Muscle of back (tissue), 11 donors: ENCODE data around the gene RTN4RL1. TPM values are rescaled to one million over a fixed set of nuclear protein-coding genes. Genes with fewer than 3 reads are reported as not detected.

Experiments used
- DNase-seq, 3 donors: peaks; one replicate each; pipeline versions ENCODE4 v3.0.0 to v3.0.0-alpha.2; 2013
- polyA plus RNA-seq, 10 donors: library from polyadenylated mRNA; unstranded; fragments of 120-200 nt; gene quantifications; one replicate each; pipeline ENCODE4 v1.2.1, GENCODE V29; 2013; ENCODE audit not compliant: insufficient read length in 10 of 10

Gene RTN4RL1
- polyA plus RNA-seq, 10 donors = 0.70 to 1.8 (median 1.1) TPM

DNA sequence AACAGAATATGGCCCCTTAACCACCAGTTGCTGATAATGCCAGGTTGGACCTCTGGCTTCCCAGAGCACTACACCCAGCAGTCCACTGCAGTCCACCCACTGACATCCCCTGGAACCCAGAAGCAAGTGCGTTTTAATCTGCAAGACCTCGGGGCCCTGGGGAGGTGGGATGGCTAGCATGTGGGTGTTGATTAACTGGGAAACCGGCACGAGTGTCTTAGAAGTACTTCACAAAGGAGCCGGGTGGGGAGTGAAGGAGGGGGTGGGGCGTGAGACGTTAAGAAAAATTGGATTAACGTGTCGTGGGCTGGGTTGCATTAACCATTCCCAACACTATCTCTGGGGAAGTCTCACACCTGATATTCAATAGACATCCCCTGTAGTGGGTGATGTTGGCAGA, 23.7 kb upstream of the RTN4RL1 start:
- DNase-seq = no peak

DNA sequence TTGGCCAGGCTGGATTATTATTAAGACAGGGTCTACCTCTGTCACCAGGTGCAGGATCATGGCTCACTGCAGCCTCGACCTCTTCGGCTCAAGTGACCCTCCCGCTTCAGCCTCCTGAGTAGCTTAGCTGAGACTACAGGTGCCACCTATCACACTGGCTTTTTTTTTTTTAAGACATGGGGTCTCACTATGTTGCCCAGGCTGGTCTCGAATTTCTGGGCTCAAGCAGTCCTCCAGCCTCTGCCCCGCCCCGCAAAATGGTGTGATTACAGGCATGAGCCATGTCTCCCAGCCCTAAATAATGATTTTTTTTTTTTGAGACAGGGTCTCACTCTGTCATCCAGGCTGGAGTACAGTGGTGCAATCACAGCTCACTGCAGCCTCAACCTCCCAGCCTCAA, 22.5 kb upstream of the RTN4RL1 start:
- no peak for DNase-seq

- DNase-seq = no peak
Observed at GRCh38 chr17:2044263-2044894, 19.2 kb upstream of the RTN4RL1 start.

DNA sequence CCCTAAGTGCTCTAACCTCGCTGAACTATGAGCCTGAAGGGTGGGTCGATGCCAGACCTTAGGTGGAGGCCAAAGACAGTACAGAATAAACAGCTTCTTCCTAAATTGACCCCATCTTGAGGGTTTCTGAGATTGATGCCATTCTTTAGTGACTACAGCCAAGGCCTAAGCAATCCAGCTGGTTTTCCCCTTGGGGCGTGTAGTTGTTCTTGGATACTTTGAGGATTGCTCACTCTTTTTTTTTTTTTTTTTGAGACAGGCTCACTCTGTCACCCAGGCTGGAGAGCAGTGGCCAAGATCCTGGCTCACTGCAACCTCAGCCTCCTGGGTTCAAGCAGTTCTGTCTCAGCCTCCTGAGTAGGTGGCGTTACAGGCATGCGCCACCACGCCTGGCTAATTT, 18.7 kb upstream of the RTN4RL1 start:
- no peak for DNase-seq

GRCh38 chr17:2042933-2043332, 17.8 kb upstream of the RTN4RL1 start:
- no peak for DNase-seq

DNA sequence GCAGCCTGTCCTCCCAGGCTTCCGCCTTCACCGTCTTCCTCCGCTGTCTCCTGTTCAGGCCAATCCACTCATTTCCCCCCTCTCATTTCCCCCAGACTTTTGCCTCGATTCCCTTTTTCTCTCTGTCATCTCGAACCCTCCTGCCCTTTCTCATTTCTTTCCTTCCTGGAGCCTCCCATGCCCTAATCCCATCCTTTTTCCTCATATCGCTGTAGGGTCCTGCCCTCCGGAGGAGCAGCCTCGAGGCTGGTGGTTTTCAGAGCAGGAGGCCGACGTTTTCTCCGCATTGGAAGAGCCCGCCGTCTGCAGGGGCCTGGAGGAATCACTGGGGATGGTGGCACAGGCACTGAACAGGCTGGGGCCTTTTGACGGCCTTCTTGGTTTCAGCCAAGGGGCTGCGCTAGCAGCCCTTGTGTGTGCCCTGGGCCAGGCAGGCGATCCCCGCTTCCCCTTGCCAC, 17.3 kb upstream of the RTN4RL1 start:
- no peak for DNase-seq

DNA sequence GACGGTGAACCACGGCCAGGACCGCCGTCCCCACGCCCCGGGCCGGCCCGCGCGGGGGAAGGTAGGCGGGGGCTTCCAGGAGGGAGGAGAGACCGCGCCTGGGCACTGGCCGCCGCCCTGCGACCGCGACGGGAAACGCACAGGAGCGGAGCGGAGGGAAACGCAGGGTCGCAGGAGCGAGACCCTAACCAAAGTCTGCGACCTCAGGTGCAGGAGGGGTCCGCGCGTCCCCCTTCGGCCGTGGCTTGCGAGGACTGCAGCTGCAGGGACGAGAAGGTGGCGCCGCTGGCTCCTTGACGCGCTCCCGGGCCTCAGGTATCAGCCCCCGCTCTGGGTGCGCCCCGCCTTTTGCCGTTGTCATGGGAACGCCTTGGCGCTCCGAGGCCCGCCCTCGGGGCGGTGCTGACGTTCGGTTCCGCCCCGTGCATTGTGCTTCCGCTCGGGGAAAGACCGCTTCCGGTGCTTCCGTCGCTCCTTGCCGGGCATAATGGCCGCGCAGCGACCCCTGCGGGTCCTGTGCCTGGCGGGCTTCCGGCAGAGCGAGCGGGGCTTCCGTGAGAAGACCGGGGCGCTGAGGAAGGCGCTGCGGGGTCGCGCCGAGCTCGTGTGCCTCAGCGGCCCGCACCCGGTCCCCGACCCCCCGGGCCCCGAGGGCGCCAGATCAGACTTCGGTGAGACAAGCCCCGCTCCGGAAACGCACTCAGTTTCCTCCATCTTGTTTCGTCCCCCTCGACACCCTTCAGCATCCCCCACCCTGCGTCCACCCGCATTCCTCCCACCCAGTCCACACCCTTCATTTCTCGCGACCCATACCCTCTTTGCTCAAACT, 16.6 kb upstream of the RTN4RL1 start, which contains the start of gene OVCA2:
OVCA2 (plus strand) TSS at position 462 of the 829 bp plus-strand sequence; CDS start at position 488, 26 bp downstream.
- peak; percentile 92 to 98 (median 97) for DNase-seq

GRCh38 chr17:2040942-2041560, 15.9 kb upstream of the RTN4RL1 start:
- no peak for DNase-seq

DNA sequence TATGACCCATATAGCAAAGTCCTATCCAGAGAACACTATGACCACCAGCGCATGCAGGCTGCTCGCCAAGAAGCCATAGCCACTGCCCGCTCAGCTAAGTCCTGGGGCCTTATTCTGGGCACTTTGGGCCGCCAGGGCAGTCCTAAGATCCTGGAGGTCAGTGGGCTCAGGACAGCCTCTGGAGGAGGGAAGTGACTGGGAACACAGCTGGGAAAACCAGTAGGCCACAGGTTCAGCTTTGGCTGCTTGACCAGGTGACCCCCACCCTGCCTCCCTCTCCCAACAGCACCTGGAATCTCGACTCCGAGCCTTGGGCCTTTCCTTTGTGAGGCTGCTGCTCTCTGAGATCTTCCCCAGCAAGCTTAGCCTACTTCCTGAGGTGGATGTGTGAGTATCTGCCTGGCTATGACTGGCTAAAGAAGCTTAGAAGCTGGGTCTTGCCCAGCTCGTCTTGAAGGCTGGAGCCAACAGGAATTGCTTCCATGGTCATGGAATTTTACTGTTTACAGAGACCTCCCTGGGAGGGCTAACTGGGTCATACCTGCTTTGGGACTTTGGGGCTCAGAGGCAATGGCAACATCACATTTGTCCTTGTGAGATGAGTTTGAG, 15.2 kb upstream of the RTN4RL1 start:
- DNase-seq = no peak

- DNase-seq = no peak
Observed at GRCh38 chr17:2037155-2037554, 12.0 kb upstream of the RTN4RL1 start.

DNA sequence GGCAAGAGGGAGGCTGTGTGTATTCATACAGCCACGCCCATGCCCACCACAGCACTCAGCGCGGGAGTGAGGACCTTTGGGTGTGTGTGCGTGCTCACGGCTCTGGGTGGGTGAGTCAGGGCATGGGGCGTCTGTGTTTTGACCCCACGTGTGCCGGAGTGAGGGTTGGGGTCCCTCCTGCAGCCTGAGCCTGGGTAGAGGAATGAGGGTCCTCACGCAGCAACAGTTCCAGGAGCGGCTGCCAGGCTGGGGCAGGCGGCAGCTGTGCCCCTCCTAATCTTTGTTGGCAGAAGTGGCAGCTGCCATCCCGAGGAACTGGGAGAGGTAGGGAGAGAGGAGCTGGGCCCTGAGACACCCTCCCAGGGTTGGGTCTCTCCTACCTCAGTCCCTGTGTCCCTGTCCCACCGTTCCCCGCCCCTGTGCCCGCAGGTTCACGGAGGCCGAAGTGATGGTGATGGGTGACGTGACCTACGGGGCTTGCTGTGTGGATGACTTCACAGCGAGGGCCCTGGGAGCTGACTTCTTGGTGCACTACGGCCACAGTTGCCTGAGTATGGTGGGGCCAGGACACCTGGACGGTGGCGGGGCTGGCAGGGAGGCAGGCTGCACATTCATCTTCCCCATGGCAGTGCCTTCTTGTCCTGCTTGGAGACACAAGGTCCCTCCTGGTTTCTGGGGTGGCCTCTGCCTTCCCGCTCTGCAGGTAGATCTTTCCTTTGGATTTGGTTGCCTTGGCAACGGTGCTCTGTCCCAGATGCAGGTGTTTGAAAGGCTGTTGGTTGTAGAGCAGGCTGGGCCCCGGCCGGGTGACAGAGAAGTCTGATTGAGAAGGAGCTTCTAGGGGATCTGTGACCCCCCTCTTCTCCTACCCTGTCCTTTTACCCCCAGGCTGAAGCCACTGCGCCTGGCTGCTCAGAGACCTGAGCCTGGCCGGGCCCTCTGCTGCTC, 10.7 kb upstream of the RTN4RL1 start:
- DNase-seq = no peak

- DNase-seq = peak in 1 of 3 donors; percentile 91
Observed at GRCh38 chr17:2034806-2035540, 9.8 kb upstream of the RTN4RL1 start.

DNA sequence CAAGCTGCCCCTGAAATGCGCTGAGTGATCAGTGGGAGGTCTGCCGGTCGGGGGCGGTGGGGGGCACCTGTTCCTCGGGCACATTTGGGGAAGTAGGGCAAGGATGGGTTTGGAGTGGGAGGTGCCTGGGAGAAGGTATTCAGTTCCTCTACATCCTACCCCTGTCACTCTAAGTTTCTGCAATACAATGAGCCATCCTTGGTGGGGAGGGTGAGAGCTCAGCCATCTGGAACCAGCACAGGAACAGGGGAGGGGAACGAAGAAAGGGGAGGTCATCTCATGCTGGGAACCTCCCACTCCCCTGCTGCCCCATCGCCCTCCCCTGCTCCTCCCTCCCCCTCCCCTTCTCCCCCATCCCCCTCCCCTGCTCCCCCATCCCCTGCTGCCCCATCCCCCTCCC, 9.0 kb upstream of the RTN4RL1 start:
- DNase-seq = no peak

GRCh38 chr17:2033153-2033552, 8.0 kb upstream of the RTN4RL1 start:
- no peak for DNase-seq

GRCh38 chr17:2030779-2031163, 5.6 kb upstream of the RTN4RL1 start:
- no peak for DNase-seq

- peak; percentile 86 to 93 (median 87) for DNase-seq
Observed at GRCh38 chr17:2029911-2030778, 5.0 kb upstream of the RTN4RL1 start, which contains the start of gene DPH1. DPH1 (plus strand) TSS chr17:2030153; CDS start chr17:2030170, 17 bp downstream.

DNA sequence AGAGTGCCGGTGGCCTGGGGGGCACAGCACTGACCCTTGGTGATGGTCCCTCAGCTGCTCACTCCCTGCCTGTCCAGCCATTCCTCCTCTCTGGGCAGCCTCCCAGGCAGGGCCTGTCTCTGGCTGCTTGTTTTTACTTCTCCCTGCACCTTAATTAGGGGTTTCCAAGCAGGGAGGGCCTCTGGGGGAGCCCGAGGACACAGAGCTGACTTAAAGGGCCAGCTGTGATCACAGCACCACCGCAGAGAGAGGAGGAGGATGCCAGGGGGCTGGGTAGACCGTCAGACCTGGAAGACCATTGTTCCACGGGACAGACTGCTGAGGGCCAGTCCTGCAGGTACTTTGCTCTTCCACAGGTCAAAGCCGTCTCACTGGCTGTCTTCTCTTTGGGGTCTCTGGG, 3.6 kb upstream of the RTN4RL1 start:
- no peak for DNase-seq

- no peak for DNase-seq
Observed at GRCh38 chr17:2028234-2028614, 3.1 kb upstream of the RTN4RL1 start.

- no peak for DNase-seq
Observed at GRCh38 chr17:2027528-2028233, 2.5 kb upstream of the RTN4RL1 start.
